C4-2B (cell line): ENCODE data around the gene GPR142.
A peak's percentile ranks its signal among the peaks of the same experiment; 100 is the strongest.

ENCODE experiments used
- CTCF ChIP-seq: fragments of 450-650 bp; conservative IDR thresholded peaks from 2 replicates; pipeline ENCODE4 v1.5.1; 2017; ENCODE audit warnings: mild to moderate bottlenecking
- ZFX ChIP-seq: fragments of 450-650 bp; IDR thresholded peaks from 2 replicates; pipeline ENCODE4 v1.6.1; 2017

GRCh38 chr17:74394977-74395376, 27.7 kb downstream of the GPR142 start:
- TF ChIP-seq CTCF: no peak
- TF ChIP-seq ZFX: peak; percentile 17; the same call in 1 of the 2 replicates
